PFSK-1 (cell line): ENCODE measurements around the gene ENTPD8.

Experiments used
- FOXP2 ChIP-seq: optimal IDR thresholded peaks from 2 replicates; pipeline ENCODE3; 2011; ENCODE audit warnings: borderline replicate concordance, control low read depth, inconsistent platforms; ENCODE audit not compliant: insufficient read depth; ENCODE audit errors: extremely low read length, extremely low read depth
- POLR2AphosphoS5 ChIP-seq: IDR thresholded peaks from 2 replicates; pipeline ENCODE4 v1.6.1; 2012; ENCODE audit warnings: low read depth, mild to moderate bottlenecking, control low read depth, low read length, moderate library complexity
- SIN3A ChIP-seq: IDR thresholded peaks from 2 replicates; pipeline ENCODE4 v1.6.1; 2012; ENCODE audit warnings: mild to moderate bottlenecking, low read length, moderate library complexity, borderline replicate concordance; ENCODE audit not compliant: insufficient read depth
- TAF1 ChIP-seq: IDR thresholded peaks from 2 replicates; pipeline ENCODE4 v1.6.1; 2012; ENCODE audit warnings: low read length, control low read depth, borderline replicate concordance; ENCODE audit not compliant: insufficient read depth
- TF ChIP-seq, protein P1 (sequence below), 2 experiments: IDR thresholded peaks; 2 replicates each; pipeline versions ENCODE4 v1.6.1 to v1.8.0; 2011 to 2012; ENCODE audit warnings: low read depth in 2 of 2, low read length in 2 of 2, control low read depth in 1 of 2, inconsistent platforms in 1 of 2, mild to moderate bottlenecking in 1 of 2, moderate library complexity in 1 of 2; ENCODE audit not compliant: insufficient read depth in 1 of 2

DNA sequence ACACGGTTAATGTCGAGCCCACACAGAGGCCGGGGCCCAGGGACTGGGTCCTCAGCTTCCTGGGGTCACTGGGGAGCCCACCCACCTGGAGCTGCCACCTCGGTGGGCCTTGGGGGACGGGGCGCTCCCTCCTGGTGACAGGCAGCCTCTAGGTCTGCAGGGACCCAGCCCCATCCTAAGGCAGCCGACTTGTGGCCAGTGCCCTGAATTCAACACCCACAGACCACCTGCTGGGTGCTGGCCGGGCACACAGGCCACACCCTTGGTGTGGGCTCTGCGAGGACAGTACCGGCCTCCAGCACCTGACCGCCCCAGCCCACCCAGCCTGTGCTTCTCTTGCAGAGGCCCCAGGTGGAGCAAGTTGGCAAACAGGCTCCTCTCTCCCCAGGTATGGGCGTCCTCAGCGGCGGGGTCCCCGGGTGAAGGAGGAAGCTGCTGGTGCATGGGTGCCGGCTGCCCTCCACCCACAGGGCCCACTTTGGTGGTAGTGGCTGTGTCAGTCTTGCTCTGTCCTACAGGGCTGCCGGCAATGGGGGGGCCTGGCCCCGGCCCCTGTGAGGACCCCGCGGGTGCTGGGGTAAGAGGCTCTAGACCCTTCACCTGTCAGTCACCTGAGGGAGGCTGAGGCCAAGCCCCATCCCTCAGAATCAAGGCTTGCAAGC lies 8.3 kb downstream of the ENTPD8 start:
- TF ChIP-seq, protein P1, sequence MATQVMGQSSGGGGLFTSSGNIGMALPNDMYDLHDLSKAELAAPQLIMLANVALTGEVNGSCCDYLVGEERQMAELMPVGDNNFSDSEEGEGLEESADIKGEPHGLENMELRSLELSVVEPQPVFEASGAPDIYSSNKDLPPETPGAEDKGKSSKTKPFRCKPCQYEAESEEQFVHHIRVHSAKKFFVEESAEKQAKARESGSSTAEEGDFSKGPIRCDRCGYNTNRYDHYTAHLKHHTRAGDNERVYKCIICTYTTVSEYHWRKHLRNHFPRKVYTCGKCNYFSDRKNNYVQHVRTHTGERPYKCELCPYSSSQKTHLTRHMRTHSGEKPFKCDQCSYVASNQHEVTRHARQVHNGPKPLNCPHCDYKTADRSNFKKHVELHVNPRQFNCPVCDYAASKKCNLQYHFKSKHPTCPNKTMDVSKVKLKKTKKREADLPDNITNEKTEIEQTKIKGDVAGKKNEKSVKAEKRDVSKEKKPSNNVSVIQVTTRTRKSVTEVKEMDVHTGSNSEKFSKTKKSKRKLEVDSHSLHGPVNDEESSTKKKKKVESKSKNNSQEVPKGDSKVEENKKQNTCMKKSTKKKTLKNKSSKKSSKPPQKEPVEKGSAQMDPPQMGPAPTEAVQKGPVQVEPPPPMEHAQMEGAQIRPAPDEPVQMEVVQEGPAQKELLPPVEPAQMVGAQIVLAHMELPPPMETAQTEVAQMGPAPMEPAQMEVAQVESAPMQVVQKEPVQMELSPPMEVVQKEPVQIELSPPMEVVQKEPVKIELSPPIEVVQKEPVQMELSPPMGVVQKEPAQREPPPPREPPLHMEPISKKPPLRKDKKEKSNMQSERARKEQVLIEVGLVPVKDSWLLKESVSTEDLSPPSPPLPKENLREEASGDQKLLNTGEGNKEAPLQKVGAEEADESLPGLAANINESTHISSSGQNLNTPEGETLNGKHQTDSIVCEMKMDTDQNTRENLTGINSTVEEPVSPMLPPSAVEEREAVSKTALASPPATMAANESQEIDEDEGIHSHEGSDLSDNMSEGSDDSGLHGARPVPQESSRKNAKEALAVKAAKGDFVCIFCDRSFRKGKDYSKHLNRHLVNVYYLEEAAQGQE (IDR thresholded peaks at IDR 0.05; ENCODE audit: insufficient read depth in 1 of 2, low read depth in 2 of 2, low read length in 2 of 2), result no peak
- no peak for TF ChIP-seq TAF1
- TF ChIP-seq POLR2AphosphoS5, result no peak
- TF ChIP-seq SIN3A, result no peak
- no peak for TF ChIP-seq FOXP2
